SW 1271 (cell line): ENCODE results near the gene GNPDA1.

ENCODE experiments used
- DNase-seq, 2 experiments: peaks; one replicate each; lab custom pipeline; 2025; lab: John Stamatoyannopoulos, UW

GNPDA1 gene

GRCh38 chr5:141954194-141954593 is 58.6 kb downstream of the GNPDA1 start:
- DNase-seq, result no peak

- DNase-seq, result no peak
These were observed 60.8 kb downstream of the GNPDA1 start for GRCh38 chr5:141952020-141952419.

GRCh38 chr5:141951332-141951781 is 61.5 kb downstream of the GNPDA1 start:
- no peak for DNase-seq
